Activated B cell treated with CpG ODN at 0.5 μM for 24 hours (primary cell): ENCODE measurements around the gene WNT2B. TPM values are rescaled to one million over a fixed set of nuclear protein-coding genes. Genes with fewer than 3 reads are reported as not detected.
A peak's percentile ranks its signal among the peaks of the same experiment; 100 is the strongest.

Experiments
- ATAC-seq: fragments of 200-7000 bp; cut with Tn5 transposase; one replicate; pipeline ENCODE4 v1.10.0; 2021; ENCODE audit warnings: low read depth, mild to moderate bottlenecking, moderate library complexity
- CTCF ChIA-PET: fragments of 350-600 bp; sonication (Branson Sonifier 250); formaldehyde crosslinking; loops from one replicate; lab custom pipeline; 2021; ENCODE audit warnings: antibody characterized with exemption; lab: Charles Lee
- POLR2A ChIA-PET: fragments of 350-600 bp; sonication (Branson Sonifier 250); formaldehyde crosslinking; loops from one replicate; lab custom pipeline; 2021; ENCODE audit warnings: antibody characterized with exemption; lab: Charles Lee
- DNase-seq: peaks from one replicate; pipeline ENCODE4 v3.0.0; 2022
- H3K27ac Mint-ChIP-seq: one replicate; pipeline ENCODE4 v1.8.0; 2020; ENCODE audit warnings: mixed read lengths
- H3K27me3 Mint-ChIP-seq: one replicate; pipeline ENCODE4 v1.8.0; 2021; ENCODE audit warnings: mixed read lengths
- H3K36me3 Mint-ChIP-seq: one replicate; pipeline ENCODE4 v1.8.0; 2021; ENCODE audit warnings: low read depth, mixed read lengths
- H3K4me1 Mint-ChIP-seq: one replicate; pipeline ENCODE4 v1.8.0; 2021; ENCODE audit warnings: mixed read lengths
- H3K4me3 Mint-ChIP-seq: one replicate; pipeline ENCODE4 v1.8.0; 2020; ENCODE audit warnings: mild to moderate bottlenecking, mixed read lengths
- H3K9me3 Mint-ChIP-seq: one replicate; pipeline ENCODE4 v1.8.0; 2020; ENCODE audit warnings: mixed read lengths
- CTCF ChIP-seq: fragments of 200-600 bp; IDR thresholded peaks from one replicate; pipeline ENCODE4 v1.8.0; 2022; ENCODE audit warnings: antibody characterized with exemption, mild to moderate bottlenecking
- intact Hi-C: fragments of 100-400 bp; cut with micrococcal nuclease; formaldehyde crosslinking; loops from one replicate; pipeline ENCODE4 v1.15.1; 2024
- total RNA-seq: library from RNA; stranded (reverse); gene quantifications from 2 replicates; pipeline ENCODE4 v1.2.3, GENCODE V29; 2022

Gene WNT2B
- total RNA-seq = 1.0 and 1.4 TPM in 2 replicates

DNA sequence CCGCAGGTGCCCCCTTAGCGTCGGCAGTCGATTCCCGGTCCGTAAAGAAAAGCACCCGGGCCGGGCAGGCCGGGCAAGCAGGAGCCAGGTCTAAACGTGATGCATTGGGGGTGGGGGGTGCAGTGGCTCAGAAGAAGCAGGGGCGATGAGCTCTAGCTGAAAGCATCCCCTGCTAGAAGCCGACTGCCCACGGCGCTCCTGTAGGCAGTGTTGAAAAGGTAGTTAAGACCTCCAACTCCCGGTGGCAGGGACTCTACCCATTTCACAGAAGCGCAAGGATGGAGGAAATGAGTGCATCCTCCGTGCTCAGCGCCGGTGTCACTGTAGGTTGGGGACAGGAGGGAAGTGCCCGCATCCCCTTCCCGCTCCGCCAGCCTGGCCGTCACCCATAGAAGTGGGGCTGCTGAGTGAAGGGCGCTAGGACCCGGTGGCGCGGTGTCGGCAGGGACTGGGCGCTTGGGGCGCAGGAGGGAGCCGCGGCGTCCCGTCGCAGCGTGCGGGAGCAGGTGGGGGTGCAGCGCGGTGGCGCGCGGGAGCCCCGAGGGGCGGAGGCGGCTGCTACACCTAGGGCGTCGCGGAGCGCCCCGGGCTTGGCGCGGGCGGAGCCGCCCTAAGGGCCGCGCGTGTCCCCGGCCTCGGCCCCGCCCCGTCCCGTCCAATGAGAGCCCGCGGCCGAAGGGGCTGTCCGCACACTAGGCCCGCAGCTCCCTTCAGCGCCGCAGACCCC lies at the start of gene WNT2B:
WNT2B (plus strand) TSS at position 688 of the 727 bp plus-strand sequence. CDS start 298 bp downstream, outside the sequence.
- Mint-ChIP-seq H3K36me3 (no peaks in the 10 kb centered on the region), H3K4me3 (peak within 1 kb of the TSS; percentile 79), H3K4me1 (peaks cover 38% of the 10 kb centered on the region), H3K9me3 (no peaks in the 10 kb centered on the region), H3K27ac (no peak within 1 kb of the TSS), H3K27me3 (peaks cover 9% of the 10 kb centered on the region)
- intact Hi-C loops = loop anchor here (1.0 to 10.0 kb wide), 2 partner anchors 42 to 166 kb away; partner anchors contain the start of gene MOV10
- POLR2A ChIA-PET = interaction anchor here (1.2 to 1.7 kb wide), 2 partner anchors 42 to 111 kb away, joined by 6 read pairs; partner anchors contain the start of genes CAPZA1 and ST7L
- no peak for TF ChIP-seq CTCF
- CTCF ChIA-PET = no interaction called here
- ATAC-seq = peak; percentile 60
- peak; percentile 43 for DNase-seq

GRCh38 chr1:112460615-112461014 lies 48.1 kb upstream of the WNT2B start:
- Mint-ChIP-seq H3K36me3 (peaks cover 14% of the 10 kb centered on the region), H3K9me3 (no peaks in the 10 kb centered on the region), H3K27me3 (peaks cover 24% of the 10 kb centered on the region), H3K4me3 (no peak overlapping the region), H3K27ac (no peak overlapping the region), H3K4me1 (peaks cover 31% of the 10 kb centered on the region)
- ChIA-PET CTCF (no interaction called here), POLR2A (no interaction called here)
- intact Hi-C loops = no loop called here
- ATAC-seq (no peak), DNase-seq (no peak)
- no peak for TF ChIP-seq CTCF

DNA sequence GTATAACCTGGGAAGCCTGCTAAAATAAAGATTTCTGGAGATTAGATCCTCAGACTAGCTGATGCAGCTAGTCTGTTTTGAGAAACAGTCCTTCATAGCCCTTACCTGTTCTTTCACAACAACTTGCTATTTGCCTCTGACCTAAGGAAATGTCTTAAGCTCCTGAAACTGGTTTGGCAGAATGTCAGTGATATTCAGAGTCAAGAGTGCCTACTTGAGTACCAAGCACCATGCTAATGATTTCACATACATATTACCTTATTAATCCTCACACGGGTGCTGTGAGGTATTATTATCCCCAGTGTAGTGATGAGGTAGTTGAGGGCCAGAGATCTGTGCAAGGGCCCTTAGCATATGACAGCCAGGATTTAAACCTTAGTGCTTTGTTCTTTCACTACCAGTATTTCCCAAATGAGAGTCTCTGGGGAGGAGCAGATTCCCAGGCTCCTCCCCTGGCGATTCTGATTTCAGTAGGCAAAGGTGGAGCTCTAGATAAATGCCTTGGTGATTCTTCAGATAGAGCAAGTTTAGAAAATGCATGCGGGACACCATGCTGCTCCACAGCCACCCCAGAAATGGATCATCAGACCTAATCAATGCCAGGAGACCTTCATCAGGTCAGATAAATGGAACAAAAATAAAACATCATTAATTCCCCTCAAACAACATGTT lies 47.4 kb upstream of the WNT2B start:
- no peak for TF ChIP-seq CTCF
- CTCF ChIA-PET = interaction anchor here (1.5 kb wide), 1 partner anchor 67 kb away, joined by 3 read pairs; no protein-coding TSS in a partner anchor
- H3K36me3 Mint-ChIP-seq = peaks cover 8% of the 10 kb centered on the region
- POLR2A ChIA-PET = interaction anchor here (1.9 kb wide), 1 partner anchor 67 kb away, joined by 8 read pairs; no protein-coding TSS in a partner anchor
- peaks cover 38% of the 10 kb centered on the region for H3K4me1 Mint-ChIP-seq
- DNase-seq = no peak
- peaks cover 19% of the 10 kb centered on the region for H3K27me3 Mint-ChIP-seq
- intact Hi-C loops = no loop called here
- no peak overlapping the region for H3K27ac Mint-ChIP-seq
- no peak overlapping the region for H3K4me3 Mint-ChIP-seq
- H3K9me3 Mint-ChIP-seq = no peaks in the 10 kb centered on the region
- ATAC-seq = no peak

DNA sequence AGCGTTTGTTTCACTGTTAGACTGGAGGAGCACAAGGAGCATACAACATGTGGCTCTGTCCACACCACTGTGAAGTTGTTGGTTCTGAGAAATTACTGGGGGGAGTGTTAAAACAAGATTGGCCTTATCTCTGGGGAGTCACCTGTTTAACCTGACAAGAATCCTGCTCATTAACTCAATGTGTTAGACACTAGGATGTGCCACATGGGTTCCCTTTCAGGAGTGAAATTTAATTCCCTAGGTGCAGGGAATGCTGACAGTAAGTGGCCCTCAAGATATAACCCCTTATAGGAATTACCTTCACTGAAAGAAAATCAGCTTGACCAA lies 45.8 kb upstream of the WNT2B start:
- no peaks in the 10 kb centered on the region for H3K36me3 Mint-ChIP-seq
- intact Hi-C loops = no loop called here
- DNase-seq (no peak), ATAC-seq (no peak)
- H3K27ac Mint-ChIP-seq = no peak overlapping the region
- no peaks in the 10 kb centered on the region for H3K9me3 Mint-ChIP-seq
- peaks cover 19% of the 10 kb centered on the region for H3K27me3 Mint-ChIP-seq
- POLR2A ChIA-PET = interaction anchor here (1.0 to 1.9 kb wide), 4 partner anchors 17 to 156 kb away, joined by 3 to 9 read pairs (median 6); partner anchors contain the start of gene ST7L
- H3K4me1 Mint-ChIP-seq = peaks cover 54% of the 10 kb centered on the region
- H3K4me3 Mint-ChIP-seq = peak overlapping the region; percentile 42
- CTCF ChIA-PET = interaction anchor here (1.2 to 6.2 kb wide), 3 partner anchors 68 to 74 kb away, joined by 3 to 49 read pairs (median 4); no protein-coding TSS in a partner anchor
- TF ChIP-seq CTCF = no peak

DNA sequence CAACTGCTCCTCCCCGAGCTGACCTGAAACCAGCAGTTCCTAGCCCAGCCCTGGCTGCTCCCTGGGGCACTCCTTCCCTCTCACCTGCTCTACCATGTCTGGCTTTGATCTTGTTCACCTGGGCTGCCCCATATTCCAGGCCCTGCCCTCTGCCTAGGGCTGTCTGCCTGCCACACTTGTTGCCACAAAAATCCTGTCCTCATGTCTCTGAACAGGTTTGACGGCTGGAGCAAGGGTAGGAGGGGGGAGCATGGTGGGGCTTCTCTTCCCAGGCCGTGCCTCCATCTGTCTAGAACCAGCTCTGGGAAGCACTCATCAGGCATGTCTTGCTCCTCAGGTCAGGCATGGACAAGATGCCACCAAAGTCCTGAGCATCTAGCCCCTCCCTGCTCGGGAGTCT lies 44.3 kb upstream of the WNT2B start:
- CTCF ChIA-PET = interaction anchor here (6.2 kb wide), 1 partner anchor 73 kb away, joined by 49 read pairs; no protein-coding TSS in a partner anchor
- no peak overlapping the region for H3K27ac Mint-ChIP-seq
- TF ChIP-seq CTCF = no peak
- peaks cover 18% of the 10 kb centered on the region for H3K27me3 Mint-ChIP-seq
- intact Hi-C loops = no loop called here
- POLR2A ChIA-PET = no interaction called here
- H3K4me3 Mint-ChIP-seq = no peak overlapping the region
- no peaks in the 10 kb centered on the region for H3K36me3 Mint-ChIP-seq
- no peak for DNase-seq
- H3K4me1 Mint-ChIP-seq = peaks cover 54% of the 10 kb centered on the region
- H3K9me3 Mint-ChIP-seq = no peaks in the 10 kb centered on the region
- no peak for ATAC-seq
